Measurements from ENCODE around the gene PRXL2C.

- TF ChIP-seq, protein P1, sequence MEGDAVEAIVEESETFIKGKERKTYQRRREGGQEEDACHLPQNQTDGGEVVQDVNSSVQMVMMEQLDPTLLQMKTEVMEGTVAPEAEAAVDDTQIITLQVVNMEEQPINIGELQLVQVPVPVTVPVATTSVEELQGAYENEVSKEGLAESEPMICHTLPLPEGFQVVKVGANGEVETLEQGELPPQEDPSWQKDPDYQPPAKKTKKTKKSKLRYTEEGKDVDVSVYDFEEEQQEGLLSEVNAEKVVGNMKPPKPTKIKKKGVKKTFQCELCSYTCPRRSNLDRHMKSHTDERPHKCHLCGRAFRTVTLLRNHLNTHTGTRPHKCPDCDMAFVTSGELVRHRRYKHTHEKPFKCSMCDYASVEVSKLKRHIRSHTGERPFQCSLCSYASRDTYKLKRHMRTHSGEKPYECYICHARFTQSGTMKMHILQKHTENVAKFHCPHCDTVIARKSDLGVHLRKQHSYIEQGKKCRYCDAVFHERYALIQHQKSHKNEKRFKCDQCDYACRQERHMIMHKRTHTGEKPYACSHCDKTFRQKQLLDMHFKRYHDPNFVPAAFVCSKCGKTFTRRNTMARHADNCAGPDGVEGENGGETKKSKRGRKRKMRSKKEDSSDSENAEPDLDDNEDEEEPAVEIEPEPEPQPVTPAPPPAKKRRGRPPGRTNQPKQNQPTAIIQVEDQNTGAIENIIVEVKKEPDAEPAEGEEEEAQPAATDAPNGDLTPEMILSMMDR (IDR thresholded peaks at IDR 0.05) = peak; percentile 30
- no peak for TF ChIP-seq ZFX (IDR thresholded peaks at IDR 0.05; ENCODE audit: borderline replicate concordance)
These were observed 8.5 kb upstream of the PRXL2C start for GRCh38 chr9:96663506-96664120.

All from 22Rv1 (cell line).